T-helper 2 cell (primary cell): Measurements from ENCODE around the gene WNT5A.

ENCODE experiments used
- DNase-seq, 5 experiments: peaks; one replicate each; pipeline versions ENCODE4 v3.0.0 to v3.0.0-alpha.2; 2012 to 2022
- total RNA-seq, 2 donors: gene quantifications; one replicate each; lab custom pipeline; 2026; lab: John Stamatoyannopoulos, UW

WNT5A gene
- total RNA-seq = 0 to 0.61 reads per million in 2 donors

GRCh38 chr3:55486857-55487380 is at the start of gene WNT5A:
Gene WNT5A (minus strand): TSS chr3:55487306. CDS start chr3:55486985, 321 bp downstream.
- peak in 1 of 5 experiments; percentile 25 for DNase-seq

GRCh38 chr3:55534876-55535275 is 47.8 kb upstream of the WNT5A start:
- DNase-seq = no peak

- no peak for DNase-seq
Measured at GRCh38 chr3:55532806-55533205, 45.7 kb upstream of the WNT5A start.

GRCh38 chr3:55531321-55531720 is 44.2 kb upstream of the WNT5A start:
- DNase-seq = no peak

GRCh38 chr3:55527361-55527760 is 40.3 kb upstream of the WNT5A start:
- DNase-seq = no peak

GRCh38 chr3:55526332-55527030 is 39.4 kb upstream of the WNT5A start:
- DNase-seq = no peak

- DNase-seq = no peak
Measured at GRCh38 chr3:55525436-55525835, 38.3 kb upstream of the WNT5A start.

- DNase-seq = no peak
Measured at GRCh38 chr3:55524565-55525244, 37.6 kb upstream of the WNT5A start.

- no peak for DNase-seq
Measured at GRCh38 chr3:55523471-55523870, 36.4 kb upstream of the WNT5A start.

- DNase-seq = no peak
Measured at GRCh38 chr3:55521738-55522421, 34.8 kb upstream of the WNT5A start.

GRCh38 chr3:55521064-55521737 is 34.1 kb upstream of the WNT5A start:
- DNase-seq = no peak

GRCh38 chr3:55519019-55519418 is 31.9 kb upstream of the WNT5A start:
- DNase-seq = no peak

- no peak for DNase-seq
Measured at GRCh38 chr3:55518451-55518850, 31.3 kb upstream of the WNT5A start.

- DNase-seq = no peak
Measured at GRCh38 chr3:55516392-55517030, 29.4 kb upstream of the WNT5A start.

GRCh38 chr3:55515550-55516246 is 28.6 kb upstream of the WNT5A start:
- DNase-seq = no peak

- DNase-seq = no peak
Measured at GRCh38 chr3:55514962-55515361, 27.9 kb upstream of the WNT5A start.

- DNase-seq = no peak
Measured at GRCh38 chr3:55512571-55513343, 25.7 kb upstream of the WNT5A start.

- no peak for DNase-seq
Measured at GRCh38 chr3:55511895-55512570, 24.9 kb upstream of the WNT5A start.

- DNase-seq = no peak
Measured at GRCh38 chr3:55508335-55508734, 21.2 kb upstream of the WNT5A start.

- no peak for DNase-seq
Measured at GRCh38 chr3:55507808-55508207, 20.7 kb upstream of the WNT5A start.
